Anterior cingulate cortex (tissue), 58 donors: ENCODE measurements around the gene MBD4.

ENCODE experiments used
- DNase-seq, 58 donors: peaks; one replicate each; lab custom pipeline; 2025; lab: John Stamatoyannopoulos, UW

MBD4 gene

GRCh38 chr3:129434140-129434539 lies 5.6 kb downstream of the MBD4 start:
- no peak for DNase-seq

GRCh38 chr3:129433565-129433964 lies 6.2 kb downstream of the MBD4 start:
- no peak for DNase-seq

GRCh38 chr3:129432671-129433070 lies 7.1 kb downstream of the MBD4 start:
- no peak for DNase-seq

- no peak for DNase-seq
These were observed 7.7 kb downstream of the MBD4 start for GRCh38 chr3:129432036-129432435.

DNA sequence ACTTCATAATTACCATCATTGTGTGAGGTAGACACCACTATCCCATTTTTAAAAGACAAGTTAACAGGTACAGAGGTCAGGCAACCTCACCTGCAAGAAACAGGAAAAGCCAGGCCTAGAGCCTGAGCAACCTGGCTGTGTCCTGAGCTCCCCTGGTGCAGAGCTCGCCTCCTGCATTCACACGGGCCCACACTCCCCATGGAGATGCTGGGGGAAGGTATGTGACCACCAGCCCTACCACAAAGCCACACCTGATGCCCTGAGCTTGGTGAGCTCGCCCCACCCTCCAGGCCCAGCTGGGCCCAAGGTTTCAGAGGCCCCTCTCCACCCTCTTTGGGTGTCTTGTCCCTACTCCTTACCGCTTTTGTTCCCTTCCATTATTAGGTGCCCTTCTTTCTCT lies 10.1 kb downstream of the MBD4 start:
- no peak for DNase-seq

DNA sequence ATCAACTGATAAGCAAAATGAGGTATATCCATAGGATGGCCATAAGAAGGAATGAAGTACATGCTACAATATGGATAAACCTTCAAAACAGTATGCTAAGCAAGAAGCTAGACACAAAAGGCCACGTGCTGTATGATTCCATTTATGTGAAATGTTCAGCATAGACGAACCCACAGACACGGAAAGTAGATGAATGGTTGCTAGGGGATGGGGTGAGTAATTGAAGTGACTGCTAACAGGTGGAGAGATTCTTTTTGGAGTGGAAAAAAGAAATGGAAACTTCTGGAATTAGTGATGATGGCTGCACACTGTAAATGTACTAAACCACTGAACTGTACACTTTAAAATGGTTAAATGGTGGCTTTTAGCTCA lies 10.7 kb downstream of the MBD4 start:
- no peak for DNase-seq

DNA sequence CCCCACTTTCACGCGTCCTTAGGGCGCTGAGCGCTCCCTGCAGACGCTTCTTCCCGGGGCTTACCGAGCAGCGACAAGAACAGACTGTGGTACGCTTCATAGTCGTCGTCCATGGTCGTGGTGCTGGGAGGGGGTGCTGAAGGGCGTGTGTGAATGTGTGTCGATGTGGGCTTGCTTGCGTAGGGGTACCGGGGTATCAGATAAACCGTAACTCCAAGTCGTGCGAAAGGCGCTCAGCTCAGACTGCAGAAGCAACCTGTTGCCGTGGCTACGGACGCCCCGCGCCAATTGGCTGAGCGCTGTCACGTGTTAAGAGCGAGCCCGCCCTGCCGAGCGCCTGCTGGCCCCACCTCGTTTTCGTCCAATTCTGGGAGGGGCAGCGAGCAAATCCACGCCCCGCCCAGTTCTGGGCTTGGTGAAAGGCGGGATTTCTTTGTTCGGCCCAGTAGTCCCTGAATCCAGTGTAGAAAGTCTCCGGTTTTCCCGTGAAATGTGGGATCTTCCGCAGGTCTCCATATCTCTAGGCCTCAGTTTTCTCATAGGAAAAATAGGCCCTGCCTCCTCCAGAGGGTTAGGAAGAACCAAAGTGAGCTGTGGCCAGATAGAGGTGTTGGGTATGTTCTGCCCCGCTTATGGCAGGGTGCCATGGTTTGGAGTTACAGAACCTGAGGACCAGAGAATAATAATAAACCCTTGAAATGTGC lies 11.2 kb downstream of the MBD4 start, which contains the start of gene EFCAB12:
TSS of gene EFCAB12 (minus strand) at position 261 of the 704 bp plus-strand sequence. CDS start at position 113, 148 bp downstream.
- peak; percentile 50 to 99 (median 92) for DNase-seq

DNA sequence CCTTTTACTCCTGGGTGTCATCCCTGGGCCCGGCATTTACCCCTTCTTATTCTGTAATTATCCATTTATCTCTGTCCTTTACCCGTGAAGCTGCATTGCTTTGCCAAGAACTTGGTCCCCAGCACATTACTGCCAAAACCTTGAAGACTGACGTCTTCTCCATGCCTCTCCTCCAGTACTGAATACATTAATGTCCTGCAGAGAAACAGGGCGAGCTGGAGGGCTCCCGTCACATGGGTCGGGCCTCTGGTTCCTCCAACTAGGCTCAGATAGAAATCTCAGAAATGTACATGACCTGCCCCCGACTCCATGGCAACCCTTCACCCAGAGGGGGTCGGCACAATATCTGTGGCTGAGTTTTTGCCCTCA lies 11.8 kb downstream of the MBD4 start:
- DNase-seq = peak in 1 of 58 donors; percentile 41

DNA sequence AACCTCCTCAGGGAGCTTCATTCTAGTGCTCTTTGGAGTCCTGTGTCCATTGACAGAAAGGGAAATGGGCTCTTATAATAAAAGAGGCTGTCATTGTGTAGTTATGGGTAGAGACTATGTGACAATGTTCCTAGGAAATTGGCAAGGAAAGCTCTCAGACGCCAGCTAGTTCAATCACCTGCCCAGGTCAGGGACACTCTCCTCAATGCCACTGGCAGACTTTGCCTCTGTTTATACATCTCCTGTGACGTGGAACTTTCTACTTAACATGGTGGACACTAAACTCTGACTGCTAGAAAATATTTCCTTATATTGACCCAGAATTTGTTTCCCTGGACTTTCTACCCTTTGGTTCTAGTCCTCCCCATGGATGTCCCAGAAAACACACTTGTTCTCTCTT lies 14.1 kb downstream of the MBD4 start:
- DNase-seq = no peak

DNA sequence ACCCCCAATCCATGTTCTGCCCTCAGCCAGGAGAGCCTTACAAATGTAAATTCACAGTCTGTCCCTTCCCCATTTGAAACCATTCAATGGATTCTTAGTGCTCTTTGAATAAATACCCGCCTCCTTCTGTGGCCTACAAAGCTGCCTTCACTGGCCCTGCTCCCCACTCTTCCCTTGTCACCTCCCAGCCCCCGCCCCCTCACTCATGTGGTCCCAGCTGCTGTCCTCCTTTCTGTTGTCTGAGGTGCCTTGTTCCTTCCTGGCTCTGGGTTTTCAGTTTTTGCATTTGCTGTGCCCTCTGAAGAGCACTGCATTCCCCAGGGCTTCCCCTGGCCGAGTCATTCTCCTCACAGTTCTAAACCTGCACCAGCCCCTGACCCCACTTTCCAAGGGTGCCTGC lies 14.5 kb downstream of the MBD4 start:
- DNase-seq = no peak

DNA sequence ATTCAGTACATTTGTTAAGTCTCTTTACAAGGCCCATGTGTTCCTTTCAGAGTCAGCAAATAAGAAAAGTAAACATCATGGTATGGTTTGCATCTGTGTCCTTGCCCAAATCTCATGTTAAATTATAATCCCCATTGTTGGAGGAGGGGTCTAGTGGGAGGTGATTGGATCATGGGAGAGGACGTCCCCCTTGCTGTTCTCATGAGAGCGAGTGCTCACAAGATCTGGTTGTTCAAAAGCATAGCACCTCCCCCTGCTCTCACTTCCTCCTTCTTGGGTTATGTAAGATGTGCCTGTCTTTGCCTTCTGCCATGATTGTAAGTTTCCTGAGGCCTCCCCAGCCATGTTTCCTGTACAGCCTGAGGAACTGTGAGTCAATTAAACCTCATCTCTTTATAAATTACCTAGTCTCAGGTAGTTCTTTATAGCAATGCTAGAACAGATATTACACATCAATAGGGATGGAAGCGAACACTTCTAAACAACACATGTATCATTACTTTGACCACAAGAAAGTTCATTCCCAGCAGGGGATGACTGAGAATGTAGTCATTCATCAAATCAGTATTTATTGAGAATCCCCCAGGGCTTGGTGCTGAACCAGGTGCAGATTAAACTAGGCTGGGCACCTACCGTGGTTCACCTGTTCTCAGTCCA lies 15.4 kb downstream of the MBD4 start:
- no peak for DNase-seq

DNA sequence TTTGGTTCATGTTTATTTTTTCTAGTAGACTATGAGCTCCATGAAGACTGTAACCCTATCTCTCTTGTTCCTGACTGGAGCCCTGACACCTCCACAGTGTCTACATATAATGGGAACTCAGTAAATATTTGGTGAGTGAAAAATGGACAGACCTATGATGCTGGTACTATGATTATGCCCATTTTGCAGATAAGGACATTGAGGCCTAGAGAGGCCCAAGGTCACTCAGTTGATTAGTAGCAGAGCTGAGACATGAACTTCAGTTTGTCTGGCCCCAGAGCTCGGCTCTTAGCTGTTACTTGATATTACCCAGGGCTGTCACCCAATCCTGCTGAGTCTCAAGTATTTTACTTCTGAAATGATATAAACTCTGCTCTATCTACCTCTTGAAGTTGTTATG lies 16.9 kb downstream of the MBD4 start:
- no peak for DNase-seq

- no peak for DNase-seq
These were observed 17.6 kb downstream of the MBD4 start for GRCh38 chr3:129421988-129422745.

DNA sequence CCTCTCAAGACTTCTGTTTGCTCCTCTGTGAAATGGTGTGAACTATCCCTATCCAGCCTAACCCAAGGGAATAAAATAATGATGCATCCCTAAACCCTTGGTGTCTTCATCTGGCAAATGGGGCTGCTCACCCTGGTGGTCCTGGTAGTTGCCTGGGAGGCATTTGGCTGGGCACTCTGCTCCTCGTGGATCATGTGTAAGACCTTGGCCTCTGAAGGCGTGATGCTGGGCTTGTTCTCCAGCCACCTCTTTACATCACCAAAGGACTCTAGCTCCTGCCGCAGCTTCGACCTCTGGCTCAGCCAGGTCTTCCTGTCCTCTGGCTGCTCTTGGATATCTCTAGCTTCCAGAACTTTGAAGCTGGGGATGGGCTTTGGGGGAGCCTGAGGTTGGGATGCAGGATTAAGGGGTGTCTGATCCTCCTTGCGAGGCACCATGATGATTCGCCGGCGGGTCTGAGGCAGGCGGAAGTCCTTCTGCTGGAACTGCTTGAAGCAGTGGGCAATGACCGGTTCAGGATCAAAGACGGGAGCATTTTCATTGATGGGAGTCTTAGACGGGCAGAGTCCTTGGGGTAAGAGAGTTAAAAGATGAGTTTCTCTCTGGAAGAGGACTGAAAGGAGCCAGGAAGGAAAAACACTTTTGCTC lies 18.4 kb downstream of the MBD4 start:
- DNase-seq = no peak

GRCh38 chr3:129419476-129419875 lies 20.3 kb downstream of the MBD4 start:
- DNase-seq = no peak

DNA sequence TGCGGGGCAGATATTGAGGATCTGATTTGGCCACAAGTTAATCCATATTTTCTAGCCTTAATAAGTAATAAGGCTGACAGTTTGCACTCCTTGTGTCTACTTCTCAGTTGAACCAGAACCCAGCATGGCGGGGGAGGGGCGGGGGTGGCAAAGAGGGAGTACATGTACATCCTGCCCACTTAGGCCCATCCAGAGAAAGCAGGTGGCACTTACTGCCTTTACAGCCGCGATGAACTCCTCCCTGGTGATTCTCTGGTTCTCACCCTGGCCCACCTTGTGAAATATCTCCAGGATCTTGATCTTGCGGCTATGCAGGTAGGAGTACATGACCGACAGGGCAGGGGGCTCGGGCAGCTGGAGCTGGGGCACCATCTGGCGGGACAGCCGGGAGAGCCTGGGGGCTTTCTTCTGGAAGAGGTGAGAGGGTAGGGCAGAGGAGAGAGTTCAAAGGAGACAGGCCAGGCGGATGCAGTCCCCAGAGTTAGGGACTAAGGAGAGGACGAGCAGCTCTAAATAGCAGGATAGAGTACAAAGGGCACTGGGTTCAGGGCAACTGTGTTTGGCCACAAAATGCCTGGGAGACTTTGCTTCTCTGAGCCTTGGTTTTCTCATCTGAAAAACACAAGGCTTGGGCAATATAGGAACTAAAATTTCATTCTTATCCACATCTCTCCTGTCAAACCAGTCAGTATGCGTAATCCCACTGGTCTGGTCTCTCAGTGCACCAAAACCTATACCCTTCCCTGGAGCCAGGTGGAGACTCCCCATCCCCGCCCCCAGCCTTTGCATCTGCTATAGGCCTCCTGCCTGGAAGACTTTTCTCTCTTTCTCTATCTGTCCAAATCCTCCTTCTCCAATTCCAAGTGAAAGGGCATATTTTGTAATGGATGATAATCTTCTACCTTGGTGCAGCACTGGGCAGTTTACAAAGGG lies 21.4 kb downstream of the MBD4 start:
- no peak for DNase-seq

DNA sequence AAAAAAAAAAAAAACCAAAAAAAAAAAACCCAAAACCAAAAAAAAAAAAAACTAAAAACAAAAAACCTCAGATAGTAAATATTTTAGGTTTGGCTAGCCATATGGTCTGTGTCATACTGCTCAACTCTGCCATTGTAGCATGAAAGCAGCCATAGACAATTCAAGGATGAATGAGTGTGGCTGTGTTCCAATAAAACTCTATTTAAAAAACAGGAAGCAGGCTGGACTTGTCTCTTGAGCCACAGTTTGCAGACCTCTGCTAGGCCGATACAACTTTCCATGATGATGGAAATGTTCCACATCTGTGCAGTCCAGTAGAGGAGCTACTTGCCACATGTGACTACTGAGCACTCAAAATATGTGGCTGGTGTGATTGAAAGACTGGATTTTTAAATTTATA lies 22.4 kb downstream of the MBD4 start:
- DNase-seq = no peak

DNA sequence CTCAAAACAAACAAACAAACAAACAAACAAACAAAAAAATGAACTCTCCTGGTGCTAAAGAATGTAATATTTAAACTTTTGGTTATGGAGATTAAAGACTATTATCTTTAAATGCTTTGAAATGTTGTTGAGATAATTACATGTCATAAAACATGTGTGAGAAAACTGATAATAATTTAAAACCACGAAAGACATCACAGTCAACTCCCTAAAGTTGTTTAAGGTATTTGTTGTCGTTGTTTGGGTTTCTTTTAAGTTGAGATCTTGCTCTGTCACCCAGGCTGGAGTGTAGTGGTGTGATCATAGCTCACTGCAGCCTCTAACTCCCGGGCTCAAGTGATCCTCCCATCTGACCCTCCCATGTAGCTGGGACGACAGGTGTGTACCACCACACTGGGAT lies 23.3 kb downstream of the MBD4 start:
- DNase-seq = no peak

- no peak for DNase-seq
These were observed 23.9 kb downstream of the MBD4 start for GRCh38 chr3:129415830-129416229.

DNA sequence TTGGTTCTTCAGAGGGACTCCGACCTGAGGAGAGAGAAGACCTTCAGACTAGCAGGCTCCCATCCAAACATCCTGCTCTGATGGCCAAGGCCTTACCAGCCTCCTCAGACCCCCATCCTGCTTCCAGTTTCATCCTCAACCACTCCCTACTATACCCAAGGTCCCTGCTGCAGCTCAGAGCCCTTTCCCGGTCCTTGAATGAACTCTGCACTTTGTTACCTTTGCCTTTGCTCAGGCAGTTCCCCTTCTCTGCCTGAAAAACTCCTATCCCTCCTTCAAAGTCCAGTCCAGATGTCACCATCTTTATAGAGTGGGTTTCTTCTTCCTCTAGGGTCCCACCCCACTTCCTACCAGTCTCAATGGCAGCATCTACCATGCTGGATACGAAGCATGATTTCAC lies 24.4 kb downstream of the MBD4 start:
- DNase-seq = no peak
